GM12878 (cell line): ENCODE data around the gene IL17RA.

ENCODE experiments used
- CUX1 ChIP-seq: IDR thresholded peaks from 2 replicates; pipeline ENCODE4 v1.6.1; 2012; ENCODE audit warnings: improper control_type of control experiment, low read depth, low read length; ENCODE audit not compliant: insufficient replicate concordance
- HSF1 ChIP-seq: fragments of 150-350 bp; IDR thresholded peaks from 2 replicates; pipeline ENCODE4 v1.6.1; 2014; ENCODE audit warnings: mild to moderate bottlenecking, low read depth, low read length
- POLR2A ChIP-seq: IDR thresholded peaks from 2 replicates; pipeline ENCODE4 v1.6.1; 2011; ENCODE audit warnings: low read depth, mild to moderate bottlenecking, low read length
- RUNX3 ChIP-seq: IDR thresholded peaks from 2 replicates; pipeline ENCODE4 v1.6.1; 2012; ENCODE audit warnings: low read length, inconsistent platforms
- SMC3 ChIP-seq: IDR thresholded peaks from 2 replicates; pipeline ENCODE4 v1.6.1; 2011; ENCODE audit warnings: low read length, improper control_type of control experiment, borderline replicate concordance
- TAF1 ChIP-seq: IDR thresholded peaks from 2 replicates; pipeline ENCODE4 v1.6.1; 2011; ENCODE audit warnings: mild to moderate bottlenecking, low read depth, low read length, borderline replicate concordance
- WRNIP1 ChIP-seq: IDR thresholded peaks from 2 replicates; pipeline ENCODE4 v1.6.1; 2011; ENCODE audit warnings: low read depth, low read length, improper control_type of control experiment, borderline replicate concordance
- YBX1 ChIP-seq: fragments of 450-650 bp; IDR thresholded peaks from 2 replicates; pipeline ENCODE4 v1.6.1; 2016; ENCODE audit warnings: antibody characterized with exemption

DNA sequence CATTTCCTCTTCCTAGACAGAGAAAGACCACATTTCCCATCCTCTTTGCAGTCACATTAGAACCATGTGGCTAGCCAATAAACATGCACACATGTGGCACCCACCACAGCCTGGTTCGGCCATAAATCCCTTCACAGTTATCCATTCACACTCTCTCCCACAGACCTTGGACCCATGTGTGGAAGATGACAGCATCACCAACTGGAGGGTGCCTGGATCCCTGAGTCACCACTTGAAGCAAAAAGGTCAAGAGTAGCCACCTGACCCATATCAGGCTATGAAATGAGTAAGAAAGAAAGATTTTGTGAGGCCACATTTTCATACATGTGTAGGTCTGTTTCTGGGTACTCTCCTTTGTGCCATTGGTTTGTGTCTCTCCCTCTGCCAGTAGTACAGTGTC, 45.4 kb downstream of the IL17RA start:
- TF ChIP-seq HSF1 (no peak), WRNIP1 (no peak), POLR2A (no peak), RUNX3 (no peak), CUX1 (no peak), SMC3 (no peak), YBX1 (no peak), TAF1 (no peak)
